ENCODE data around the gene SEMG1.

DNA sequence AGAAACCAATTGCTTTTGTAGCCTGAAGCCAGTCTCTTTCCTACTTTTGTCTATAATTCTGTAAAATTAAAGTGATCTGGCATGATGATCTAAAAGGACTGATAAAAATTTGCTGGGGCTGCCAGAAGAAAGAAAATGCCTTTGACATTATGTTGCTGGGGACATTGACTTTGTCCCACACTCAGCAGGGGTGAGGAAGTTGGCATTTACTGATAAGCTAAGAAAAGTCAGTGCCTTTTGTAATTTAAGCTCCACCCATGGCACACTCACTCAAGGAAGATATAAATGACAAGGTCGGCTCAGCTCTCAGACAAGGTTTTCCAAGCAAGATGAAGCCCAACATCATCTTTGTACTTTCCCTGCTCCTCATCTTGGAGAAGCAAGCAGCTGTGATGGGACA, at the start of gene SEMG1:
- TF ChIP-seq, protein P1, sequence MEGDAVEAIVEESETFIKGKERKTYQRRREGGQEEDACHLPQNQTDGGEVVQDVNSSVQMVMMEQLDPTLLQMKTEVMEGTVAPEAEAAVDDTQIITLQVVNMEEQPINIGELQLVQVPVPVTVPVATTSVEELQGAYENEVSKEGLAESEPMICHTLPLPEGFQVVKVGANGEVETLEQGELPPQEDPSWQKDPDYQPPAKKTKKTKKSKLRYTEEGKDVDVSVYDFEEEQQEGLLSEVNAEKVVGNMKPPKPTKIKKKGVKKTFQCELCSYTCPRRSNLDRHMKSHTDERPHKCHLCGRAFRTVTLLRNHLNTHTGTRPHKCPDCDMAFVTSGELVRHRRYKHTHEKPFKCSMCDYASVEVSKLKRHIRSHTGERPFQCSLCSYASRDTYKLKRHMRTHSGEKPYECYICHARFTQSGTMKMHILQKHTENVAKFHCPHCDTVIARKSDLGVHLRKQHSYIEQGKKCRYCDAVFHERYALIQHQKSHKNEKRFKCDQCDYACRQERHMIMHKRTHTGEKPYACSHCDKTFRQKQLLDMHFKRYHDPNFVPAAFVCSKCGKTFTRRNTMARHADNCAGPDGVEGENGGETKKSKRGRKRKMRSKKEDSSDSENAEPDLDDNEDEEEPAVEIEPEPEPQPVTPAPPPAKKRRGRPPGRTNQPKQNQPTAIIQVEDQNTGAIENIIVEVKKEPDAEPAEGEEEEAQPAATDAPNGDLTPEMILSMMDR (IDR thresholded peaks at IDR 0.05), result no peak
- no peak for TF ChIP-seq POLR2A (IDR thresholded peaks at IDR 0.05)
